Measurements from ENCODE around the gene CDHR2.
"Not testable (repeated sequence)": the region's sequence is repeated elsewhere in the genome, so short reads cannot be mapped to it uniquely, and the experiment has no call there.

The CDHR2 gene

DNA sequence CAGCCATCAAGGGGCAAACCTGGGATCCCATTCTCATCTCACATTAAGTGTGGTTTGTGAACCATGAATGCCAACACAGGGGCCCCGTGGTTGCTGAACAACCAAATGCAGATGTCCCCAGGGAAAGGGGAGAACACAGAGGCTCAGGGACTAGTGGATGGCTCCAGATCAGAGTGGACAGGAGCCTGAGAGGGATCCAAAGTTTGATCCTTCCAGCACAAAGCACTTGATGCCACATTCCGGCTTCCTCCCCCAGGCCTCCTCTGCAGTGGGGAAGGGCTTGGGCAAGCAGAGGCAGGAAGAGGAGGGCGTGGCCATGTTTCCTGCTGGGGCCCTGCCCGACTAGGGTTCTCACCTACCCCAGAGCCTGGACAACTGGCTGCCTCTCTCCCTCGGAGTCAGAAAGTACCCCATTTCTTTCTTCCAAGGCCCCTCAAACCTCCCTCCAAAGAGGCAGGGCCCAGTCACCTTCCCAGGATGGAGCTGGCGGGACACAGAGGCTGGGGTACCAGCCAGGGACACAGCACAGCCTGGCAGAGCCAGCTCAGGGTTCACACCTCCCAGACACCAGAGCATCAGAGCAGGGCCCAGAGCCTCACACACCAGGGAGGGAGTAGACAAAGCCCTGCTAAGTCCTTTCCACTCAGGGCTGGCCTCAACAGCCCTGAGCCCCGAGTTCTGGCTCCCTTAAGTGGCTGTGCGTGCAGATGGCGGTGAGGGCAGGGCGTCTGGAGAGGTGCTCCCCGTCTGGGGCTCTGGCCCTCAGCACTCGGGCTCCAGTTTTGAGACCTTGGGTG lies 7.6 kb upstream of the CDHR2 start:
- no peak for DNase-seq (ENCODE audit: low read depth in 2 of 3, low spot score in 2 of 3)

DNA sequence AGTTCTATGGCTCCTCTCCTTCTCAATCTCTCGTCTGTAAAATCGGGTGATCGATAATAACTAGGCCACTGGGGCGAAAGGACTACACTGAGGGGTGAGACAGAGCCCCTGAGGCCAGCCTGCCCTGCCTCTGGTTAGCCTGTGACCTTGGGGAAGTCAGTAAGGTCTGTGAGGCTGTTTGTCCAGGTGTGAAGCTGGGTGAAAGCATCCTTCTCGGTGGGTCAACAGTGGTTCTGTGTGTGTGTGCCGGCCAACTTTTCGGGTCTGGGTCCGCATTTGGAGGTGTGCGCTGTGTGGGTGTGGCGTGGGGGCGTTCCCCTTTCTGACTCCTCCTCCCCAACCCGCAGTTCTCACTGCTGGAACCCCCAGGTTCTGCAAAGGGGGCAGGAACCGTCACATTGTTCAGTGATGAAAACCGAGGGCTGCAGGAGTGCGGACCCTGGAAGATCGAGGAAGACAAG lies 7.0 kb upstream of the CDHR2 start:
- DNase-seq (ENCODE audit: low read depth in 2 of 3, low spot score in 2 of 3), result no peak

DNA sequence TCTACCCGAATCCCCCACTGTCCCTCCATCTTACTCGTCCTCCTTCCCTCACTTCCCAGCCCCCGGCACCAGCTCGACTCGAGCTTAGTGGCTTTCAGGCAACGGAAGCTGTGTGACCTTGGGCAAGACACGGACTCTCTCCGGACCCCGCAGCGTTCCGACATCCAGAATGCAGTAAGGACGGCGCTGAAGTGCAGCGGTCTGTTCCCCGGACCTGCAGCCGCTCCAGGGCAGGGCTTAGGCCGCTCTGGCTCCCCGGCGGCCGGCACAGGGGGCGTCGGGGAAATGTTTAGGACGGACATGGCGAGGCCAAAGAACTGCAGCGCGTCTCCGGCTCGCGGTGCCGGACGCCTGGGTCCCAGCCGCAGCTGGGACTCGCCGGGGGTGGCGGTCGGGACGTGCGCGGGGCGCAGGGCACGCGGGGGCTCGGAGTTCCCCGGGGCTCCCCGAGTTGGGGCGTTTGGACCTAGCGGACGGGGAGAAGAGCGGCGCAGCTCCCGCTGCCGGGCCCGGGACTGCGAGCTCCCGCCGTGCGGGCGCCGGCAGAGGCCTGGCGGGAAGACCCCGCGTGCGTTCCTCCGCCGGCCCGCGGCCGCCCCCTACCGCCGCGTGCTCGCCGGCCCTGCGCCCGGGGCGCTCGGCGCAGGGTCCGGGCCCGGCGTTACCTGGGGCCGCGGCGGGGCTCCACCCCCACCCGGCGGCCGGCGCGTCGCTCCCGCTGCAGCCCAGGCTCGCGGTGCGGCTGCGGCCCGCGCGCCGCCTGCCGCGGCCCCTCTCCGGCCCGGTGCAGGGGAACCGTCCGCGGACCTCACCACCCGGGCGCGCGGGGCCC lies 6.3 kb upstream of the CDHR2 start:
- no peak for DNase-seq (ENCODE audit: low read depth in 2 of 3, low spot score in 2 of 3)

DNA sequence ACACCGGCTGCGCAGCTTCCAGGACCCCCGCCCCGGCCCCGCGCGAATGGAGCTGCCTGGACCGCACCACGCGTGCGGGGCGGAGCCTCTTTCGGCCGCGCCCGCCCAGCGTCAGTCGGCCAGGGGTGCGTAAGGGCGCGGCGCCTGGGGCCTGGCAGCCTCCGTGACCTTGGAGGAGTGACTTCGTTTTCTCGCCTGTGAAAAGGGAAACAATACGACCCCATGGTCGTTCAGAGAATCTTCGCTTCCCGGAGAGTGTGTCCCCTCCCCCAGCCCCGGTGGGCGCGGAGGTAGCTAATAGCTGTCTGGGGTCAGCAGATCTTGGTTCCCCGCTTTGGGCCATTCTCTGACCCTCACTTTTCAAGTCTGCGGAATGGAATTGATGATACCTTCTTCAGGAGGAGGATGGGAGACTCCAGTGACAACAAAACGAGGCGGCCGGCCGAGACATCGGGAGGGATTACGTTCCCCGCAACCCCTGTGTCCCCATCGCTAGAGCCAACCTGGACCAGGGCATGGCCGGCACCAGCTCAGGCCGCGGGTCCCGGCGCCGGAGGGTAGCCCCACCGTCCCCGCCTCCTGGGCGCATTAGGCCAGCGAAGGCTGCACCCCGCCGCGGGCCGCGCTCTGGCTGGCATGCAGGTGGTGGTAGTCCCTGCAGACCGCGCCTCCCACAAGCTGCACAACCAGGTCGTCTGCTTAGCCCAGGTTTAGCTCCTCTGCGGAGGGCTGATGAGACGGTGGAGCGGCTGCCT lies 5.5 kb upstream of the CDHR2 start:
- DNase-seq (ENCODE audit: low read depth in 2 of 3, low spot score in 2 of 3), result no peak

DNA sequence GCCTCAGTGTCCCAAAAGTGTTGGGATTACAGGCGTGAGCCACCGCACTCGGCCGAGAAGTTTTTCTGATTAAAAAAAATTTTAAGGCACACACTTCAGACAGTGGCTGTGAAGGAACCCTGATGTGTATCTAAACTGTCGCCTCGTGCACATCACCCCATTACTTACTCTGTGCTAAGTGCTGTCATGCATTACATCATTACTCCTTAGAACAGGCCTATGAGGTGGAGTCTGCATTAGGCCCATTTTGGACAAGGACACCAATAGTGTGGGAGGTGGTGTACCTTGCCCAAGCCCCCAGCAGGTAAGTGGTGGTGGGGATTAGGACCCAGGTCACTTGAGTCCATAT lies 3.8 kb upstream of the CDHR2 start:
- DNase-seq (ENCODE audit: low read depth in 2 of 3, low spot score in 2 of 3), result no peak

DNA sequence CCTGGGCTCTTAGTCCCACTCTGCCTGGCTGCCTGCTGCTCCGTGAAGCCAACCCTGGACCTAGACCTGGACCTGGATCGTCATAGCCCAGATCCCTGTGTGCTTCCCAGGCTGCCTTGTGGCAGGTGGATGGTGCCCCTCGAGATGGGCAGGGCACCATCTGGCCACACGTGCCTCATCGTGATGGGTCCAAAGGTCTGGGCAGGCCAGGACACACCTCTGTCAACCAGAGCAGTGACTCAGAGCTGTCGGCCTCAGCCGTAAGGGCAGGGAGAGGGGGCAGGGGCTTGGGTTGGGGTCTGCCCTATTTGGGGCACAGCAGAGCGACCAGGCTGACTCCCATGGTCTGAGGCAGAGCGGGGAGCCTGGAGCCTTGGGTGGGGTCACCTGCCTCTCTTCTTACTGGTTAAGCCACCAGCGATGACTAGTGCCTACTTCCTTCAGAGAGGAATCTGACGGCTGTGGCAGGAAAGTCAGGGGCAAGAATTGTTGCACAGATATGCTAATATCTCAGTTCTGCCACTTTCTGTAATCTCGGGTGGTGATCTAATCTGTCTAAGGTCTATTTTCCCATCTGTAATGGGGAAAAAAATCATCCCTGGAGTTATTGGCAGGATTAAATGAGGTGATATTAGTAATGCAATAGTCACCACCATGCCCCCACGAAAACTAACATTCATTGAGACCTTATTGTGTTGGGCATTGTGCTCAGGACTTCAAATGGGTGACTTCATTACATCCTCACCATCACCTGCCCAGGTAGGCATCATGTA lies 3.2 kb upstream of the CDHR2 start:
- no peak for DNase-seq (ENCODE audit: low read depth in 2 of 3, low spot score in 2 of 3)

DNA sequence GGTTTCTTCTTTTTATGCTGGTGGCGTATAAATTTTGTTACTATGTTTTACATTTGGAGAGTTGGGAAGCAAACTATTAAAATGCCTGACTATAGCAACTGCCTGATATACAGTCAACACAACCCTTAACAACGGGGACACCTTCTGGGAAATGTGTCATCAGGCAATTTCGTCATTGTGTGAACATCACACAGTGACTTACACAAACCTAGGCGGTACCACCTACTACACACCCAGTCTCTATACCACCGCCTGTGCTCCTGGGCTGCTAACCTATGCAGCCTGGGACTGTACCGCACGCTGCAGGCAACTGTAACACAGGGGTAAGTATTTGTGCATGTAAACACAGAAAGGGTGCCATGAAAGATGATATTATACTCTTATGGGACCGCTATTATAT lies 1.3 kb upstream of the CDHR2 start:
- DNase-seq (ENCODE audit: low read depth in 2 of 3, low spot score in 2 of 3), result no peak

DNA sequence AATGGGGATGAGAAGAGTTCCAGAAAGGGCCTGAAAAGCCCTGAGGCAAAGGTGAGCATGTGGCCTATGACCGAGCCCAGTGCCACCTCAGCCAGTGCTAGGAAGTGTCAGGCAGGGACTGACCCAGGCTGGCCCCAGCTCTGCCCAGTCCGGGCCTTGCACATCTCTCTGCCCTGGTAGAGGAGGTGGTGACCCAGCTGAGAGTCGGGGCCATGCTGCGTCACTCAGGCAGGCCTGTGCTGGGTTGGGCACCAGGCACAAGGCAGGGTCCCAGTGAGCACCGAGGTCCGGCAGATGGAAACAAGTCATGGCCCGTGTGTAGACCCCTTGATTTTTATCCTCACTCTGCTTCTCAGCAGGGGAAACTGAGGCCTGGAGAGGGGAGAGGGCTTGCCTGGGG lies 729 bp downstream of the CDHR2 start:
- no peak for DNase-seq (ENCODE audit: low read depth in 2 of 3, low spot score in 2 of 3)

DNA sequence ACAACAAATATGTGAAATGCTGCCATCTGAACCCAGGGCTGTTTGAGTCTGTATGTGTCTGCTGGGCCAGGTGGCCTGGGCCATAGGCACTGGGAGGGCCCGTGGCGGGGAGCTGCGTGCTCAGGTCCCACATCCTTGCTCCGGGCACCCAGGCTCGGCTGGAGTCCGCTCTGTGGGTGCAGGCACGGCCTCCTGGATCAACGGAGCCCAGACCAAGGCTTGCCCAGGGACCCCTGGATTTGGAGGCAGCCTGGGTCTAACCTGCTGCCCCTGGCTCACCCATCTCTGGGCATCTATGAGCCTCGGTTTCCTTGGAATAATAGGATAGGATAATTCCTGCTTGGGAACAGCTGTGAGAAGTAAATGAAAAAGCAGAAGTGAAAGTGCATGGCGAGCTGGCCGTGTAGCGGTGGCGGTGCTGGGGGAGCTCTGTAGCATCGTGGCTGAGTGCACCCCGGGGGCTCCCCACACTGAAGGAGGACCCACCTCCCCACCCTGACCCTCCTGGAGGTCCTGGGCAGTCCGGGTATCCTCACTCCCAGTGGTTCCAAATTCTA lies 1.2 kb downstream of the CDHR2 start:
- DNase-seq (ENCODE audit: low read depth in 2 of 3, low spot score in 2 of 3), result no peak

DNA sequence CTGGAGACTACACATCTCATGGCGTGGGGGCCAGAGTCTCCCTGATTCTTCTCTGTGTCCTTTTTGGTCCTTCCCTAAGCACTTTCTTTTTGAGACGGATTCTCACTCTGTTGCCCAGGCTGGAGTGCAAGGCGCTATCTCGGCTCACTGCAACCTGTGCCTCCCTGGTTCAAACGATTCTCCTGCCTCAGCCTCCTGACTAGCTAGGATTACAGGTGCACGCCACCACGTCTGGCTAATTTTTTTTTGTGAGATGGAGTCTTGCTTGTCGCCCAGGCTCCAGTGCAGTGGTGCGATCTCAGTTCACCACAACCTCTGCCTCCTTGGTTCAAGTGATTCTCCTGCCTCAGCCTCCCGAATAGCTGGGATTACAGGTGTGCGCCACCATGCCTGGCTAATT lies 1.8 kb downstream of the CDHR2 start:
- not testable (repeated sequence) for DNase-seq (ENCODE audit: low read depth in 2 of 3, low spot score in 2 of 3)

DNA sequence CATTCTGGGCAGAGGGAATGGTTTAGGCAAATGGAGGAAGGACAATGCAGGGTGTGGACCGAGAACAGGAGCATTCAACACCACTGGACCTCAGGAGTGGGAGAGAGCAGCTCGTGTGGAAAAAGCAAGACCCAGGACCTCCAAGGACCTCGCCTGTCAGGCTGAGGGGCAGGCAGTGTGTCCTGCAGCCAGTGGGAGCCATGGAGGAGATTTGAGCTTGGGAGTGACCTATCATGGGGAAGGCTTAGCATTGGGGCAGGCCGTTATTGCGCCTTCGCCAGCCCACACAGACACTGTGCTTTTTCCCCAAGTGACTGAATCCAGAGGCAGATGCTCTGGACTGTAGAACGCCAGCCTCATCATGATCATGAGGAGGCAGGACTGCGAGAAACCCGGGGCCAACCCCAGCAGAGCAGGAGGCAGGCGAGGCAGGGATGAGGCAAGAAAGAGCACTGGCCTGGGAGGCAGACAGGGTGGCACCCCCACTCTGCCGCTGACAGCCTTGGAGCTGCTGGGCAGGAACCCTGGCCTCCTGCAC lies 3.3 kb downstream of the CDHR2 start:
- no peak for DNase-seq (ENCODE audit: low read depth in 2 of 3, low spot score in 2 of 3)

DNA sequence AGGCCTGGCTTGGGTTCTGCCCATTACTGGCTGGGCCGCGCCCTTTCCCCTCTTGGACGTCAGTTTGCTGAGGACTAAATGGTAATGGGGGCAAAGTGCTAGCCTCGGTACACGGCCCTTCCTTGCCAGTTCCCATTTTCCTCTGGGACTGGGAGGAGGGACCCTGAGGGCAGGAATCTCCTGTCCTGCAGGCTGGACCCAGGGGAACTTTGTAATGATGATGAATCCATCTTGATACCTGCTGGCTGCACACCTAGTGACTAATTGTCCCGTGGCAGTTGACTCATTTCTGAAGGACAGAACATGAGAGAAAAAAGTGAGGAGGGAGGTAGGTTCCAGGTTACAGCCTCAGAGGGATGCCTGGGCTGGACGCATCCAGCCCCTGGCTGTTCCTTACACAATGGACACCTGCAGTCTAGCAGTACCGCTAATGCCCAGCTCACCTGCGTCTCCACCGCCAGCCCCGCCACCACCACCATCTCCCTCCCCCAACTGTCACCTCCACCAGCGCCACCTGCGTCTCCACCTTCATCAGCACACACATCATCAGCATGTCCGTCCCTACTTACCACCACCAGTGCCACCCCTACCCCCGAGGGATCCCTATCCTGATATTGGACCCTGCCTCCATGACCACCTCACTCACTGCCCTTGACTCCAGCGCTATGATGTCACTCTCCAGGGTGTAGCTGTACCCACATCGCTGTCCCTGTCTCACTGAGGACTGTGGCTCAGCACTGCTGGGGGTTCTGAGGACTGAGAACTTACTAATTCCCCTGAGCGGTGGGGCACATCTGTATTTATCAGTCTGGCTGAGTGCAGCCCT lies 4.3 kb downstream of the CDHR2 start:
- DNase-seq (ENCODE audit: low read depth in 2 of 3, low spot score in 2 of 3), result no peak

DNA sequence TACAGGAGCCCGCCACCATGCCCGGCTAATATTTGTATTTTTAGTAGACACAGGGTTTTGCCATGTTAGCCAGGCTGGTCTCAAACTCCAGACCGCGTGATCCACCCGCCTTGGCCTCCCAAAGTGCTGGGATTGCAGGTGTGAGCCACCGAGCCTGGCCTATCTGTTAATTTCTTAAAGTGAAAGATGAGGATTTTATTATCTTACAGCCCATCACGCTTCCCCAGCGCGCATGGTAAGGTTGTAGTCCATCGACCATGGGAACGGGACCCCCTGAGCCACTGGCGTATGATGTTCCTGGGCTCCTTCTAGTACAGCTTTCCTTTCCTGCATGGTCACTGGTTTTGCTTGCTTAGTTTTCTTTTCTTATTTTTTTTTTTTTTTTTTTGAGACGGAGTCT lies 8.7 kb downstream of the CDHR2 start:
- no peak for DNase-seq (ENCODE audit: low read depth in 2 of 3, low spot score in 2 of 3)

DNA sequence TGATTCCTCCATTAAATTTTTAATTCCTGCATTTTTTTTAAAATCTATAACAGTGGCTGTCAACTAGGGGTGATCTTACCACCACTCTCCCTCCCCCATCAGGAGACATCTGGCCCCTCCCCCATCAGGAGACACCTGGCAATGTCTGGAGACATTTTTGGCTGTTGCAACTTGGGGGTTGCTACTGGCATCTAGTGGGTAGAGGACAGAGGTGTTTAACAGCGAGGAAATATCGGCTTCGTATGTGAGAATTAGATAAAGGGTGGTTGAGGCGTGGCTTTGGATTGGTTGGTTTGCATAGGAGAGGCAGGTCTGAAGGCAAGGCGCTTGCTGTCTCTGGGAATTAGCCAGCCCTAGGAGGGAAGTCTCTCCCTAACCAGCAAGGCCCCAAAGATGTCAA lies 10.5 kb downstream of the CDHR2 start:
- no peak for DNase-seq (ENCODE audit: low read depth in 2 of 3, low spot score in 2 of 3)

DNA sequence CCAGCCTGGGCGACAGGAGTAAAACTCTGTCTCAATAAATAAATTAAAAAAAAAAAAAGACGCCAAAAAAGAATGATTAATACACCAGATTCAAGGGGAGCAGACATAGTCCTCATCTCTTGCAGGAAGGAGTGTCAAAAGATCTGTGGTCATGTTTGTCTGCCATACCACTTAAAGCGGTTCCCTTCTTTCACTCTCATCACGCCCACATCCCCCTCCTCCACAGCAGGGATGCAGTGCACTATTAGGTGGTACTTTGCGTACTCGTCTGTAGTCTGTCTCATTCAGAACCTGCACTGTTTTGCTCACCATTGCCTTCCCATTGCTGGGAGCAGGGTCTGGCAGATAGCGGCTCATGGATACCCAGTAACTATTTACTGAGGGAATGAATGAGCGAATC lies 11.2 kb downstream of the CDHR2 start:
- DNase-seq (ENCODE audit: low read depth in 2 of 3, low spot score in 2 of 3), result no peak

DNA sequence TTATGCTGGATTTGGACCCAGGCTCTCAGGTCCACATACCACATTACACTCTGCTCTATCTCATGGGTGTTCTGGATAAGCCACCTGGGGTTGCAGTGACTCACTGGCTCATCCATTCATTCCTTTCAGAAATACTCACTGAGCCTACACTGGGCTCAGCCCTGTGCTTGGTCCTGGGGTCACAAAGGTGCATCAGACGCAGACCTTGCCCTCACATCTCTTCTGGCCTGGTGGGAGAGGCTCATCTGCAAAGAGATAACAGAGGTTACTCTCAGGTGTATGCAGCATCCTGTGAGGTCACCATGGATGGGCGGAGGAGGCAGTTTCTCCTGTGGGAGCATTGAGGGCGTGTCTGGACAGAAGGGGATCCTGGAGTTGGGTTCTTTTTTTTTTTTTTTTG lies 12.1 kb downstream of the CDHR2 start:
- no peak for DNase-seq (ENCODE audit: low read depth in 2 of 3, low spot score in 2 of 3)

DNA sequence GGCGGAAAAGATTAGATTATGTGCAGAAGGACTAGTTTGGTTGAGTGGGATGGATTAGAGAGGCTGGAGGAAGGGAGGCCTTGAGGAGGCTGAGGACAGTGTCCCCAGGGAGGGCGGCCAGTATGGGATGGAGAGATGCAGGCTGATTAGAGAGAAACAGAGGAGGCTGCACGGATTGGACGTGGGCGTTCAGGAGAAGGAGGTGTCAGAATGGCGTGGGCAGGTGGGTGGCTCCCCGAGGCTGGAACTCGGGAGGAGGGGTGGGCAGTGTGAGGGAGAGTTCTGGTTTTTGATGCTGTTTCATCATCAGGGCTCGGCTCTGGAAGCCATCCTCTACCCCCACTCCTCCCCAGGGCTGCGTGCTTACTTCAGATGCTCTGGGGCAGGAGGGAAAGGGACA lies 13.0 kb downstream of the CDHR2 start:
- DNase-seq (ENCODE audit: low read depth in 2 of 3, low spot score in 2 of 3), result no peak

DNA sequence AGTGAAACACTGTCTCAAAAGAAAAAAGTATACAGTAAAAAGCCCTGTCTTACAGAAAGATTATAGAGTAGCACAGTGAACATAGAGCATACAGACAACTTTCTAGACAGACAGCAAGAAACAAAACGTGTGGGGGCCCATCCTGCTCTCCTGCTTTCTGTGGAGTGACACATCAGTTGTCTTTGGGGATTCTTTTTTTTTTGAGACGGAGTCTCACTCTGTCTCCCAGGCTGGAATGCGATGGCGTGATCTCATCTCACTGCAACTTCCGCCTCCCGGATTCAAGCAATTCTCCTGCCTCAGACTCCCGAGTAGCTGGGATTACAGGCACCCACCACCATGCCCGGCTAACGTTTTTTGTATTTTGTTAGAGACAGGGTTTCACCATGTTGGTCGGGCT lies 14.9 kb downstream of the CDHR2 start:
- DNase-seq (ENCODE audit: low read depth in 2 of 3, low spot score in 2 of 3), result no peak

DNA sequence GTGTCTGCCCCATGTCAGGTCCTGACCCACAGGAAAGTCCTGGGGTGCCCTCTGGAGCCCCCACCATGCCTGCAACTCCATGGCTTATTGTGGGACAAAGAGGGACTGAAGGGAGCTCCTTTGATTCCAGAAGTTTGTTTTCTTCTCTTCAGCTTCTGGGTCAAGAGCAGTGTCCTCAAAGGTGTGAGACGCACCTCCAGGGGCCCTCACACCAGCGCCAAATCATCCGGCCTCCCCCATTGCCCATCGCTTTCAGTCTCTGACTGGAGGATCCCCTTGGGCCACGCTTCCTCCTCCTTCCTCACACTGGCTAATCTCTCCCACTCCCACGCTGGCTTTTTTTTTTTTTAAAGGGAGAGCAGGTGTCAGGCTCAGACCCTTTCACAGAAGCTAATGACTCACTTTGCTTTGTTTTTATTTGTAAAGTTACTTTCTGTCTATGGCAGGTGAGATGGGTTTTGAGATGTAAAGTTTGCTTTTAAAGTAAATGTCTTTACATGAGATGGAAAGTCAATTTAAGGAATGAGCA lies 16.7 kb downstream of the CDHR2 start:
- DNase-seq (ENCODE audit: low read depth in 2 of 3, low spot score in 2 of 3), result no peak

Data from activated CD8-positive, alpha-beta memory T cell treated with anti-CD3 and anti-CD28 coated beads for 48 hours (primary cell).